Osteoblast (primary cell): Measurements from ENCODE around the gene ACACA. TPM values are rescaled to one million over a fixed set of nuclear protein-coding genes. Genes with fewer than 3 reads are reported as not detected.

Experiments
- DNase-seq: peaks from one replicate; pipeline ENCODE4 v3.0.0; 2011; ENCODE audit warnings: low spot score, mixed read lengths; ENCODE audit not compliant: insufficient read length; ENCODE audit errors: missing footprints
- H2AFZ ChIP-seq: 2 replicates; pipeline ENCODE4 v1.6.0; 2011; ENCODE audit warnings: mild to moderate bottlenecking, low read length
- H3K27ac ChIP-seq: 2 replicates; pipeline ENCODE4 v1.5.1; 2011; ENCODE audit warnings: mild to moderate bottlenecking, low read depth, low read length, moderate library complexity
- H3K27me3 ChIP-seq: 2 replicates; pipeline ENCODE4 v1.6.0; 2012; ENCODE audit warnings: mild to moderate bottlenecking, control low read depth, inconsistent platforms, low read length, moderate library complexity; ENCODE audit not compliant: insufficient read depth
- H3K36me3 ChIP-seq: 2 replicates; pipeline ENCODE4 v1.5.1; 2011; ENCODE audit warnings: mild to moderate bottlenecking, low read length, control low read depth, moderate library complexity; ENCODE audit not compliant: insufficient read depth
- H3K4me1 ChIP-seq: 2 replicates; pipeline ENCODE4 v1.5.1; 2011; ENCODE audit warnings: mild to moderate bottlenecking, low read length, control low read depth, moderate library complexity; ENCODE audit not compliant: insufficient read depth
- H3K4me2 ChIP-seq: 2 replicates; pipeline ENCODE4 v1.6.0; 2011; ENCODE audit warnings: mild to moderate bottlenecking, low read length; ENCODE audit not compliant: insufficient read depth
- H3K4me3 ChIP-seq: fragments of 200-600 bp; sonication (generic); 3 replicates; pipeline ENCODE4 v1.5.1; 2012; ENCODE audit warnings: mild to moderate bottlenecking, low read length, inconsistent platforms; ENCODE audit not compliant: insufficient read depth
- H3K79me2 ChIP-seq: 2 replicates; pipeline ENCODE4 v1.6.0; 2012; ENCODE audit warnings: mild to moderate bottlenecking, low read length, control low read depth, inconsistent platforms; ENCODE audit not compliant: insufficient read depth
- H3K9me3 ChIP-seq: 2 replicates; pipeline ENCODE4 v1.5.1; 2011; ENCODE audit warnings: low read depth, low read length, control low read depth
- H4K20me1 ChIP-seq: 2 replicates; pipeline ENCODE4 v1.6.0; 2012; ENCODE audit warnings: mild to moderate bottlenecking, low read length, control low read depth; ENCODE audit not compliant: insufficient read depth
- total RNA-seq: library from RNA; depleted of rRNA; stranded (reverse); fragments of >200 nt; gene quantifications from 2 replicates; pipeline ENCODE4 v1.2.3, GENCODE V29; 2012
- TF ChIP-seq, protein P1 (sequence below): IDR thresholded peaks from 2 replicates; pipeline ENCODE4 v1.5.1; 2011; ENCODE audit warnings: mild to moderate bottlenecking, low read depth, low read length, moderate library complexity; ENCODE audit errors: extremely low read depth

ACACA gene
- total RNA-seq, 1 donor = 78.9 TPM

DNA sequence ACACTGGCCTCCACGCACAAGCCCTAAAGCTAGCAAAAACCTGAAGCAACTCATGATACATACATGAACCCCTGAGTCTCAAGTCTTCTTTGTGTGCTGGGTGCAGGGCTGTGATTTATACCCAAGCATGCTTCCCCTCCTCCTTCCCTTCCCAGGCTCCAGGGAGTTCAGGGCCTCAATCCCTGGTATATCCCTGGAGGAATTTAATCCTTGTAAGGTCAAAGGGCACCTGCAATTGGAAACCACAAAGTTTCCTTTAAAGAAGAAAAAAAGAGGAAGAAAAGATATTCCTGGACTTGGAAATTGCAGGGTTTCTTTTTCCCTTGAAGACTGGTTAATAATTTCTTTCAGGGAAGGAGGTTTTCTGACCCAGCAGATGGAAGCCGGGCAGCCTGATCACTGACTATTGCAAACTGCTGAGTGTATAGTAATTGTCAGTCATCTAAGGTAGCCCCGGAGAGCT lies 275.6 kb downstream of the ACACA start:
- Histone ChIP-seq H3K27me3 (no peaks in the 10 kb centered on the region), H3K79me2 (no peaks in the 10 kb centered on the region), H3K4me1 (no peaks in the 10 kb centered on the region), H3K36me3 (peaks cover 16% of the 10 kb centered on the region), H3K27ac (no peak overlapping the region), H3K4me2 (no peak overlapping the region), H3K4me3 (no peak overlapping the region), H3K9me3 (no peaks in the 10 kb centered on the region), H2AFZ (no peak overlapping the region), H4K20me1 (no peaks in the 10 kb centered on the region)
- no peak for DNase-seq
- TF ChIP-seq, protein P1, sequence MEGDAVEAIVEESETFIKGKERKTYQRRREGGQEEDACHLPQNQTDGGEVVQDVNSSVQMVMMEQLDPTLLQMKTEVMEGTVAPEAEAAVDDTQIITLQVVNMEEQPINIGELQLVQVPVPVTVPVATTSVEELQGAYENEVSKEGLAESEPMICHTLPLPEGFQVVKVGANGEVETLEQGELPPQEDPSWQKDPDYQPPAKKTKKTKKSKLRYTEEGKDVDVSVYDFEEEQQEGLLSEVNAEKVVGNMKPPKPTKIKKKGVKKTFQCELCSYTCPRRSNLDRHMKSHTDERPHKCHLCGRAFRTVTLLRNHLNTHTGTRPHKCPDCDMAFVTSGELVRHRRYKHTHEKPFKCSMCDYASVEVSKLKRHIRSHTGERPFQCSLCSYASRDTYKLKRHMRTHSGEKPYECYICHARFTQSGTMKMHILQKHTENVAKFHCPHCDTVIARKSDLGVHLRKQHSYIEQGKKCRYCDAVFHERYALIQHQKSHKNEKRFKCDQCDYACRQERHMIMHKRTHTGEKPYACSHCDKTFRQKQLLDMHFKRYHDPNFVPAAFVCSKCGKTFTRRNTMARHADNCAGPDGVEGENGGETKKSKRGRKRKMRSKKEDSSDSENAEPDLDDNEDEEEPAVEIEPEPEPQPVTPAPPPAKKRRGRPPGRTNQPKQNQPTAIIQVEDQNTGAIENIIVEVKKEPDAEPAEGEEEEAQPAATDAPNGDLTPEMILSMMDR = no peak

DNA sequence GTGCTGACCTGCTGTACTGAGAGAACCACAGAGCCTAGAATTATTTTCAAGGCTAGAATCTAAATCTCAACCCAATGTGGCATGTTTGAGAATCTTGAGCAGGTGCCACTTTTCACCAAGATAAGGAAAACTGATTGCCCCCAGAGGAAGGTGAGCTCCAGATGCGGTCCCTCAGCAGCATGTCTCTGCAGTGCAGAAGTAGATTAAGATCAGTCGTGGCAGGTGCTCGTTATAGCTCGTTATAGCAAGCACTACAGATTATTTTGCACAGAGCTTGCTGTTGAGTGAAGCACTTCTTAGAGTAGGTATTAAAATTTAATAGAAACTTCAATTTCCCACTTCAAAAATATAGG lies 281.8 kb downstream of the ACACA start:
- H3K4me3 ChIP-seq = no peak overlapping the region
- H3K79me2 ChIP-seq = no peaks in the 10 kb centered on the region
- no peak overlapping the region for H3K27ac ChIP-seq
- TF ChIP-seq, protein P1 = no peak
- H2AFZ ChIP-seq = no peak overlapping the region
- H3K36me3 ChIP-seq = peaks cover 13% of the 10 kb centered on the region
- H3K4me2 ChIP-seq = no peak overlapping the region
- no peaks in the 10 kb centered on the region for H4K20me1 ChIP-seq
- H3K4me1 ChIP-seq = no peaks in the 10 kb centered on the region
- no peak for DNase-seq
- H3K27me3 ChIP-seq = no peaks in the 10 kb centered on the region
- no peaks in the 10 kb centered on the region for H3K9me3 ChIP-seq

DNA sequence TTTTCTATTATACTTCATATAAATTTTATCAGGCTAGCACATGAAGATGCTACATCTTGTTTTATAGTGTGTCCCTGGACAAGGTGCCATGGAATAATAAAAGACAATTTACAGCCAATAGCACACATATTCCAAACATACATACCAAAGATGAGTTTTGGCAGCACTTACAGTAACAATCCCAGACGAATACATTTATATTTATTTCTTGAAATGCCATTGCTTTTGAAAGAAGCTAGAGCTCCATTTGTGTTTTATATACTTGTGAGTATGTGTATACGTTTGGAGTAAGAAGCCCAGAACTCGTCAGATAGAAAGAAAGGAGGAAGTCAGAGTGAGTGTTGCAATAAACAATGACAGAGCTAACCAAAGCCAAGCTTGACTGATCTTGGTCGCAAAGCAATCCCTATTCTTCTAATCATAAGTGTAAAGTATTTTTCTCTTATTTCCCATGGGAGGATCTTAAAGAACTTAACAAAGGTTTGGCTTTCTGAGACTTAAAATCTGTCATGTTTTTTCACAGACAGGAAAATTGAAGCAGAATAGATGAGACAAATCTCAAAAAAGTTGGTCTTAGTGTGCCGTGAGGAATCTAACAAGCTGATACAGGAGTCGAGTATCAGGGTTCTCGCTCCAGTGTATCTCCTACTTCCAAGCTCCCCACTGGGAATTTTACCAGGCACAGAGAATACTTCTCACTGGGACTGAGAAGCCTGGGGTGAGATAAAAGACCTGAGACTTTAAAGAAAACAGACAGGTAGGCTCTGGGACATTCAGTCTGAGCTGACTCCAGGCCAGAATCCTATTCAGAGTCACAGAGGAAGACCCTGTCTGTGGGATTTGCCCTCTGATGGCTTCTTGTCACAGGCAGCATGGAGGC lies 282.5 kb downstream of the ACACA start:
- Histone ChIP-seq H3K27me3 (no peaks in the 10 kb centered on the region), H3K4me2 (no peak overlapping the region), H3K79me2 (no peaks in the 10 kb centered on the region), H3K4me3 (no peak overlapping the region), H3K4me1 (no peaks in the 10 kb centered on the region), H3K9me3 (no peaks in the 10 kb centered on the region), H3K27ac (no peak overlapping the region), H2AFZ (no peak overlapping the region), H4K20me1 (no peaks in the 10 kb centered on the region), H3K36me3 (peaks cover 7% of the 10 kb centered on the region)
- no peak for DNase-seq
- TF ChIP-seq, protein P1 = no peak

DNA sequence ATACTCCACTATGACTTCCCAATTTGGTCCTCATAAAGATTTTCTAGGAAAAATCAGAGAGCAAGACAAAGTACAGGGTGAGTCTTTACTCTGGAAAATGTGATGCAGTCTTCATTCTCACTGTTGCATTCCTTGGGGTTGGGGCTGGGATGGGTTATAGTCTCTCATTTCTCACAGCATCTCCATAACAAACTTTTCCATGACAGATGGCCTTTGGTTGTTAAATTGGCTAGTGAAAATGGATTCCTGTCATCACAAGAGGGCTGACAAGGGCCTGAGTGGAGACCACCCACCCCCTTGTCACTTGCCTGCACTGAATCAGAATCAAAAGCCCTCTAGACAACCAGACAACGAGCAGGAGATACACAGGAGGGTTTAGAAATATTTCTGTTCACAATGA lies 283.2 kb downstream of the ACACA start:
- Histone ChIP-seq H3K4me1 (no peaks in the 10 kb centered on the region), H3K36me3 (peaks cover 3% of the 10 kb centered on the region), H3K4me3 (no peak overlapping the region), H2AFZ (no peak overlapping the region), H3K9me3 (no peaks in the 10 kb centered on the region), H3K4me2 (no peak overlapping the region), H3K27me3 (no peaks in the 10 kb centered on the region), H3K79me2 (no peaks in the 10 kb centered on the region), H3K27ac (no peak overlapping the region), H4K20me1 (no peaks in the 10 kb centered on the region)
- TF ChIP-seq, protein P1 = no peak
- DNase-seq = no peak
